Measurements from ENCODE around the gene KRT6C.
"Not testable (repeated sequence)": the region's sequence is repeated elsewhere in the genome, so short reads cannot be mapped to it uniquely, and the experiment has no call there.

Gene KRT6C

DNA sequence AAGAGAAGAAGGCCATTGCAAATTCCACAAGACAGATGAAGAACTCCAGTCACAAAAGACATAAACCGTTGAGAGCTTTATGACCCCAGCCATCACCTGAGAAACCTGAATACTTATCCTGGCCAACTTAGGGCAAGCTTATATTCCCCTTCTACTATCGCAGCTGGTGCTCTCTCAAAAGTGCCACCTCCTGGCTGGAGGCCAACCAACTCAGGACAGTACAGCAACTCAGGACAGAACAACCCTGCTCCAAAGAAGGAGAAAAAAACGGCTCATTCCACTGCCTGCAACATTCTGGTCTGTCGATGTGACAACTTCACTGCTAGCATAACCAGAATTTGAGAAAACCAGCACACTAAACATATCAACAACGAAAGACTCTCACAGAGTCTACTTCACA, 11.9 kb downstream of the KRT6C start:
- in situ Hi-C loops (cut with MboI; ENCODE audit: low sequenced_read_pairs) = no loop called here

DNA sequence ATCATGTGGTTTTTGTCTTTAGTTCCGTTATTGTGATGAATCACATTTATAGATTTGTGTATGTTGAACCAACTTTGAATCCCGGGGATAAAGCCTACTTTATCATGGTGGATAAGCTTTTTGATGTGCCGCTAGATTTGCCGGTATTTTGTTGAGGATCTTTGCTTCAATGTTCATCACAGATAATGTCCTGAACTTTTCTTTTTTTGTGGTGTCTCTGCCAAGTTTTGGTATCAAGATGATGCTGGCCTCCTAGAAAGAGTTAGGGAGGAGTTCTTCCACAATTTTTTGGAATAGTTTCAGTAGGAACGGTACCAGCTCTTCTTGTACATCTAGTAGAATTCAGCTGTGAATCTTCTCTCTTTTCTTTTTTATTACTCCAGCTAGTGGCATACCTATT, 14.7 kb downstream of the KRT6C start:
- in situ Hi-C loops (cut with MboI; ENCODE audit: low sequenced_read_pairs) = no loop called here

DNA sequence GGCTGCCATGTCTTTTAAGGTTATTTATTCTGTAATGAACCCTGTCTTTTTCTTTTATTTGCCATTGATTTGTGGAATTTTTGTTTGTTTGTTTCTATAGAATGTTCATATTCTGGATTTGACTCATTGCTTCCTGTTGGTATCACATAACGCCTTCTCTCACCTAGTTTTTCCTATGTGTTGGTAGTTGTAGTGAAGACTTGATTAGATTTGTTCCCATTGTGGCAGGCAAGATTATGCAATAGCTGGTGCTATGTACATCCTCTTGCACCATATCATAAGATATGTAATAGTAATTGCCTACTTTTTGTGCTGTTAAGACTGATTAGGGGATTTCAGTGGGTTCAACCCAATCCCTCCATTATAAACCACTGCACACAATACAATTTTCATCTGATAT, 17.8 kb downstream of the KRT6C start:
- in situ Hi-C loops (cut with MboI; ENCODE audit: low sequenced_read_pairs) = no loop called here

DNA sequence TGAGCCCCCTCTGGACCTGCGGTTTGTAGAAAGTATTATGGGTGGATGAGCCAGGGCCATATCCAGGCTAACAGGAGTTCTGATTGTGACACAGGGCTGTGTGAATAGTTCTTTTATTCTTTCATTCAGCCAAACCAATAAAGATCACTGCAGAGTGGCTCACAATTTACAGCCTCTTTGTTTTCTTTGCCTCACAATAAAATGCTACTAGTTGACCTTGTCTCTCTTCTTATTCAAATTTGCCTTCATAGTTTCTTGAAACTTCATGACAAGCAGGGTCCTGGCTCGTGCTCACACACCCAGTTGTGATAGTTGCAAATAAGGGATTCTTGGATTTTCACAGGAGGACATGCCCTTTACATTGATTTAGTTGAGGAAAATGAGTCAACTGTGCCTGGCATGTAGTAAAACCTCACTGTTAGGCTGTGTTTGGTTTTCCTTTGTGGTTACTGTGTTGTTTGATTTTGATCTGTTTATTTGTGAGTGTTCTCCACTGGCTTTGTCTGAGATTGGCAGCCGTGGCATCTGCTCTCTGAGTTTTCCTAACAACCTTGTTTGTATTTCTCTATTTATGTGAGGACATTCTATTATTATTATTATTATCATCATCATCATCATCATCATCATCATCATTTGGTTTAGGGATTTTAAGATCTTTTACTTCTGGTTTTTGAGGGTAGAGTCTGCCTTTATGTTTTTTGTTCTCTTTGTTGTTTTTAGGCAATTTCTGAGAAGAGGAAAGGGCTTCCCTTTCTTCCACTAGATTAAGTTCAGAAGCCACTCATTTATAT, 19.0 kb downstream of the KRT6C start:
- in situ Hi-C loops (cut with MboI; ENCODE audit: low sequenced_read_pairs) = no loop called here

DNA sequence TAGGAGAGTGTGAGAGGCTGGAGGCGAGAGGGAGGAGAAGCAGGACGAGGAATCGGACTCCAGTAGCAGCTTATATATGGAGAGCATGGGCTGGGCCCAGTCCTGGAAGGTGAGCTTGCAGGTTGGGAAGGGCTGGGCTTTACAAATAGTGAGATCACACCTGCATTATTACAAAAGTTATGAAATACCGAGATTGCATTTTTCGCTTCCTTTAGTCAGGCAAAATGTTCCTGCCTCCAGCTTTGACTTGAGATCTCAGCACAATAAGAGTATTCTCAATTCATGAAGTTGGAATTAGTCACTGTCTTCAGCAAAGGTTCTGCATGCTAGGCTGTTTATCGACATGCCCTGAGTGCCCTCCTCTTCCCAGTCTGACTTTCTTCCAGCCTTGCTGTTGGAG, 21.5 kb downstream of the KRT6C start, which contains the start of gene KRT6B:
TSS of gene KRT6B (minus strand) at position 46 of the 400 bp plus-strand sequence. CDS start 68 bp downstream, outside the sequence.
- in situ Hi-C loops (cut with MboI; ENCODE audit: low sequenced_read_pairs) = no loop called here

DNA sequence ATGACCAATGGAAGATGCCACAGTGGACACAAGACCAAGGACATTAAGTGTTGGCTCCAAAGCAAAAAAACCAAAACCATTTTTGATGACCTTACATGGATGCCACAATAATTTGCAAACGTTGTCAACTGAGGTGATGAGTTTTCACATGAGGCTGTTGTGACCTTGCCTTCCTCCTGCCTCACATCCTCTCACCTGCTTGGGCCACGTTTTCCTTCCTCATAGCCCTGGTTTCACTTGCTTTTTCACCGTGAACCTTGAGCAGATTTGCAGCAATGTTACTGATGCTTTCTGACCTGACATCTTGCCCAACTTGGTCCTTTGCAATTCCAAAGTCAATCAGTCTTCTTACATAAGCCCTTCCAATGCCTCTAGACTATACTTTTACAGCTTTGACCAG, 25.4 kb downstream of the KRT6C start:
- in situ Hi-C loops (cut with MboI; ENCODE audit: low sequenced_read_pairs) = no loop called here

DNA sequence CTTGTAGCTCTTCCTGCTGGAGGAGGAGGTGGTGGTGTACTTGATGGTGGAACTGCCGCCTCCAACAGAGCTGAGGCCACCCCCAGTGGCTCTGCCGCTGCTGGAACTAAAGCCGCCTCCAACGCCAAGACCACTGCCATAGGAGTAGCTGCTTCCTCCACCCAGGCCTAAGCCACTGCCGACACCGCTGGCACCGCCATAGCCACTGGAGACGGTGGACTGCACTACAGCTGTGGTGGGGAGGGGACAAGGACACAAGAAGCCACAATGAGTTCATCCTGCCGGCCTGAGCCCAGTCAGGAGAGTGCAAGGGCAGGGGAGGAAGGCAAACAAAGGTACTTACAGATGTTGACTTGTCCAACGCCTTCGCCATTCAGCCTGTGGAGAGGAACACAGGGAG, 26.4 kb downstream of the KRT6C start:
- in situ Hi-C loops (cut with MboI; ENCODE audit: low sequenced_read_pairs) = not testable (repeated sequence)

DNA sequence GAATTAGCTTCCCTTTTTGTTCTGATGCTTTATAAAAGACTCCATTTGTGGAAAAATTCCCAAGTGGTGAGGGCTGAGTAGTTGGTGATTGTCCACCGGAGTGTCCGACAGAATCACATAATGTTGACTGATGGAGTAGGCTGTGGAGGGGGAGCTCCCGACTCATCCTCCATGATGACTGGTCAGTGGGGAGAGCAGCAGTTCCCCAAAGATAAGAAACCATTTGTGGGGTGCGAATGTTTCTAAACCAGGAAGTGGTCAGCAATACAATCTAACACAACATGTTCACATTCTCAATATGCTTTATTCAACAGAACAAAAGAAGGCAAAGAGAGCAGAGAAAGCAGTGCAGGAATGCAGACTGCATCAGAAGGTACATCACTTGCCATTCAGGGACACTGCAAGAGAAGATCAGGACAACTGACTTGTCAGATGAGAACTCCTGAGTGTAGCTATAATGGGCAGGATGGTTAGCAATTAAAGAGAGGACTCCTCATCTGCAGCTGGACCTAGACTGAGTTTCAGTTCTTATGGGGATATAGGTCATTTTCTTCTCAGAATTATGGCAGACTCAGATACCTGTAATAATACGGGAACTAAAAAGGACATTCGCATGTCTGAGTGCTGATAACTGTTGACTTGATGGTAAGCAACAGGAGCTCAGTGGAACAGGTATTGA, 27.1 kb downstream of the KRT6C start:
- in situ Hi-C loops (cut with MboI; ENCODE audit: low sequenced_read_pairs) = no loop called here

DNA sequence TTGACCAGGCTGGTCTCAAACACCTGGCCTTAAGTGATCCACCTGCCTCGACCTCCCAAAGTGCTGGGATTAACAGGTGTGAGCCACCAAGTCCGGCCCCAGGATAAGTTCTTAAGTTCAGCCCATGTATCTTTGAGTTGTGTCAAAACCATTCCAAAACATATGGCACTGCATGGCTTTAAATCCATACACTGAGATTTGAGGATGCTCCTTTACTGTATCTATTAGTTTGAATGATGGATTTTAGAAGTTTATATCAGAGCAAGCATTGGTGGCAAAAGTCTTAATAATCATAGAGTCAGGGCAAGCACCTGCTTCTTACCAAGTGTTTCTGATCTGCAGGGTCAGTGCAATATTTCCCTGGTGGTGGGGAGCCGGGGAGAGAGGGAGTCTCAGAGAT, 27.7 kb downstream of the KRT6C start:
- in situ Hi-C loops (cut with MboI; ENCODE audit: low sequenced_read_pairs) = no loop called here

DNA sequence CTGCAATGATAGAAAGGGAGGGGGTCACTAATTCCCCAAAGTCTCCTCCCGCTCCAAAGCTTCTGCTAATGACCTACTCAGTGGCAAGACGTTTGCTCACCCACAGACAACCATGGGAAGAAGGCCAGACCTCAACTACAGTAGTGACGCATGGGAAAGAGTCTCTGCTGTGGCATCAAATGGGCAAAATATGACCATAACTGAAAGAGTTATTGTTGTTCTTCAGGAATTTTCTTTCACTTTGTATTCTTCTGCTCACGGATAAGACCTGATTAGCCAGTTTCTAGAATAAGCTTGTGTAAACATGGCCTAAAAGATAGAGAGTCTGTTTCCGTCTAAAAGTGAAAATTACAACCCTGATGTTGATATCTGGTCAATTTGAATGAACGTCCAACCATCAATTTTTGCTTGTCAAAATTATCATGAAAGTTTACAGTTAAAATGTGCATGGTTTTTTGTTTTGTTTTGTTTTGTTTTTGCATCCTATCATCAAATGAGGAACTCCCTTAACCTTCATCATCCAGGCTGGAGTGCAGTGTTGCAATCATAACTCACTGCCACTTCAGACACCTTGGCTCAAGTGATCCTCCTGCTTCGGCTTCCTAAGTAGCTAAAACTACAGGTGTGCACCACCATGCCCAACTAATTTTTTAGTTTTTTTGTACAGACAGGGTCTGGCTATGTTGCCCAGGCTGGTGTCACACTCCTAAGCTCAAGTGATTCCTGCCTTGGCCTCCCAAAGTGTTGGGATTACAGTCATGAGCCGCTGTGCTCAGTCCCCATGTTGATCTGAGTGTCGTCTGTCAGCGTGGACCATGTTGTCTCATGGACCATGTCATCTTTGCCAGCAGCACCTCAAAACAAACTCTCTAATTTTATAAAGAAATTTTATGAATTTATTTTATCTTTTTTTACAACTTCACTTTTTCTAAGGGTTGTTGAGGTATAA, 28.7 kb downstream of the KRT6C start:
- in situ Hi-C loops (cut with MboI; ENCODE audit: low sequenced_read_pairs) = no loop called here

DNA sequence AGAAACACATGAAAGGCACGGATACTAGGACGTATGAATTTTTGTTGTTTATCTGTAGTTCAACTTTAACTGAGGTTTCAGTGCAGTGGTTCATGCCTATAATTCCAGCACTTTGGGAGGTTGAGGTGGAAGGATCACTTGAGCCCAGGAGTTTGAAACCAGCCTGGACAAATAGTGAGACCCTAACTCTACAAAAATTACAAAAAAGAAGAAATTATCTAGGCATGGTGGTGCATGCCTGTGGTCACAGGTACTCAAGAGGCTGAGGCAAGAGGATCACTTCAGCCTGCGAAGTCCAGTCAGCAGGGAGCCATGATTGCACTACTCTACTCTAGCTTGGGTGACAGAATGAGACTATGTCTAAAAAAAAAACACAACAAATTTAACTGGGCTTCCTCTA, 29.6 kb downstream of the KRT6C start:
- in situ Hi-C loops (cut with MboI; ENCODE audit: low sequenced_read_pairs) = no loop called here

DNA sequence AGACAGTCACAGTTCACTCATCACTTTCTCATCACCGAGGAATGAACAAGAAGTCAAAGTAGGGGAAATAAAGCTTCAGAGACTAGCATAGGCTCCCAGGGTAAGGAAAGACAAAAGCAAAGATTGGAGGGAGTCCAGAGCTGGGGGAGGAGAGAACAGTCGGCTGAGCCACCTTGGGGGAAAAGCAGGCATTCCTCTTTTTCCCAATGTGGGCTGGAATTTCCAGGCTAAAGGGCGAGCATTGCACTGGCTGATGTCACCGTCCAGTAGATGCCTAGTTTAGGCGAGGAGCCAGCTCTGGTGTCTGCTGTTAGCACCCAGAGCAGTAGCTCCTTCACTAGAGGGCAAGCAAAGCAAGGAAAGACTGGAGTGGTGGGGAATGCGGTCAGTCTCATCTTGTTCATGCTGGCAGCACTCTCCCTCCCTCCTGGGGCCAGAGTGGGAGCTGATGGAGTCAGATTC, 31.0 kb downstream of the KRT6C start:
- in situ Hi-C loops (cut with MboI; ENCODE audit: low sequenced_read_pairs) = no loop called here

DNA sequence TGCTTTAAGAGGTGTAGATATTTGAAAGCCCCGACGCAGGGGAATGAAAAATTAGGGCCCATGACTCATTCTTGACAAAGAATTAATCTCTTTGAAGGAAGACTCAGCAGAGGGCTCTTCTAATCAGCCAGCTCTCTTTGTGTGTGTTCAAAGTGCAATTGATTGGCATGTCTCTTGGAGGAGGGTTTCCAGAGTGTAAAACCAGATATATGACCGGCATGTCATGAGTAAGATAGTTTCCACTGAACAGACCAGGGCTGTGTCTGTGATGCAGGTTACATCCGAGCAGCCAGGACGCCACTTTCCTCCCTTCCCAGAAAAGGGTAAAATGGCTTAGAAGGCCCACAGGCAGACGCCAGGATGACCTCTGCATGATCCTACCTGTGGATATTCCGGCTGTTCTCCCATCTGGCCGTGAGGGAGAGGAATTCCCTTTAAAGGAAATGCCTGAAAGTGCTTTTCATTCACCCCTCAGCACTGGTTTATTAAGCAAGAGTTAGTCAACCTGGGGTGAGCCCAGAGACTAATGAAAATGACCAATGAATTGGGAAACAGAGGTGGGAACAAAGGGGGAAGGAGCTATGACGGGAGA, 32.2 kb downstream of the KRT6C start:
- in situ Hi-C loops (cut with MboI; ENCODE audit: low sequenced_read_pairs) = no loop called here

DNA sequence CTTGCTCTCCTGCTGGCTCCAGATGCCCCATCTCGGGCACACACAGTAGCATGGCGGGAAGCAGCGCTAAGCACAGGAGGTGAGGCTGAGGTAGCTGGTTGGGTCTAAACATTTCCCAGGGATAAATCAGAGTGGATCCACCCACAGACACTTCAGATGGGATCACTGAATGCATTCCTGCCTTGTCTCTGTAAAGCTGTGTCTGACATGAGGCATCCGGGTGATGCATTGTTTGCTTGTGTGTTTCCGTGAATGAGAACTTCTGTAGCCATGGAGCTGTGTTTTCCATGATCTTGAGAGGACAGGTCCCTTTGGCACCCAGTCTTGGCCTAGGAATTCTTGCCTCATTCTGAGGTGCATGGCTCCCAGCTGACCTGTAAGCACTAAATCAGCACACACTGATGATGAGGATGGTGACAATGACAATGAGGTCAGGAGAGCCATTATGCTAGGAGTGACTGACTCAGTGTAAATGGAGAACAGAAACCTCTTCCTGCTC, 32.7 kb downstream of the KRT6C start:
- in situ Hi-C loops (cut with MboI; ENCODE audit: low sequenced_read_pairs) = no loop called here

DNA sequence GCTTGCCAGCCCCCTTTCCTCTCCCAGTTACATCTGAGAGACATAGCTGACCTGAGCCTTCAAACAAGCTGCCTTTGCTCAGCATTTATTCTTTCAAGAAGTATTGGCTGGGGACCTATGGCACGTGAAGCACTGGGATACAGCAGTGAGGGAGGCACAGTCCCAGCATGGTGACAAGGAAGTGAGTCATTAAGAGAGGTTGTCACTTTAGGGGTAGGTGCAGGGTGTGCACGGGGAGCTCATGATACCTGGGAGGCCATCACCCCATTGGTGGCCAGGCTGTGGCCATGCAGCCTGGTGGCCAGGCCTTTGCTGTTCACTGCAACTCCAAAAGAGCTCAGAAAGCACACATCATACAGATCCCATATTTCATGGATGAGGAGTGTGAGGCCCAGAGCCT, 33.8 kb downstream of the KRT6C start:
- in situ Hi-C loops (cut with MboI; ENCODE audit: low sequenced_read_pairs) = no loop called here

DNA sequence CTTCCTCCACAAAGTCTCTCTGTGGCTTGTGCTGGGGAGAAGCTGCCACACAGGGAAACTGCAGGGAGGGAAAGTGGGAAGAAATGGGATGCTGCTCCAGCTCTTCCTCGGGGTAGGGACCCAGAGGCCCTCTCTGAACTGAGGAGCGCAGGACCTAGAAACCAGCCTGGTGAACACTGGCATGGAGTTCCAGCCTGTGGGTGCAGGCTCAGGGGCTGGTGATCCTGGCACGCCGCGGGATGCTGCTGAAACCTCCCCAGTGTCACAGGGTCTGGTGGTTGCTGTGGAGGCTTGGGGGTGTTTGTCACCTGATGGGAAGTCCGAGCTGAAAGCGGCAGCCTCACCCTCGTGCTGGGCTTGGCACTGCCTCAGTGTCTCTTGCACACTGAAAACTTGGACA, 34.2 kb downstream of the KRT6C start:
- in situ Hi-C loops (cut with MboI; ENCODE audit: low sequenced_read_pairs) = no loop called here

DNA sequence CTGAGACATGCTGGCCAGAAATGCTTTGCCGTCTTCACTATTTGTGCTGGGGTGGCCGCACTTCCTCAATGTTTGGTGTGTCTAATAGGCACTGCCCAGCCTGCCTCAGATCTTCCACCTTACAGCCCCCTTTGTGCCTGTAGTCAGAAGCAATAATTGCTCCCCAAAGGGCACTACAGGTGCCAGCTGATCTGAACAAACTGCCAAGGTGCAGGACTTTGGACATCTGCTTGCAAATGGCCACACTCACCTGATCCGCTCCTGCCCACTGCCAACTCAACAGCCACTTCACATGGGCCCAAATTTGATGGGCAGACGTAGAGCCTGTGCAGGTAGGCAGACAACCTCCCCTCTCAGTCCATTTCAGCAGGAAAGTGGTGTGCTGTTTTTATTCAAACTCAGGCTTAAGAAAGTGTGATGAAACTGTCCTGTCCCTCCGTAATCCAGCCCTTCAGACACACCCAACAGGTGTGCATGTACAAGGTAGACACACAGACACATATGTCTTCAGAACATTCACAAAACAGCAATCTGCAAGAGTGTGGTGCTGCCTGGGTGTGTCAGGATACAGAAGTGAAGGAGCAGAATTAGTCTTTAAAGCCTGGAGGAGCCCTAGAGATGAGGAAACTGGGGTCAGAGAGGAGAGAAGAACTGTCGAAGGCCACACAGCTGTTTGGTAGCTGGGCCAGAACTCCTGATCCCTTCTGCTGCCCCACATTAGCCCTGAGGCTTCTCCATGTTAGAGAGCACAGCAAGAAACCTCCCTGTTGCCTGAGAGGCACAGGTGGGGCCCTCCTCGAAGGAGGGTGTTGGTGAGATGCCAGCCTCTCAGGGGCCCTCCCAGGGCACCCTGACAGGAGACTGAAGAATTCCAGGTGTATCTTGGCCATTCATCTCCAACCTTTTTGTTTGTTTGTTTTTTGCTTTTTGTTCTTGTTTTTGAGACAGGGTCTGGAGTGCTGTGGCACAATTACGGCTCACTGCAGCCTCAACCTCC, 35.0 kb downstream of the KRT6C start:
- in situ Hi-C loops (cut with MboI; ENCODE audit: low sequenced_read_pairs) = no loop called here

DNA sequence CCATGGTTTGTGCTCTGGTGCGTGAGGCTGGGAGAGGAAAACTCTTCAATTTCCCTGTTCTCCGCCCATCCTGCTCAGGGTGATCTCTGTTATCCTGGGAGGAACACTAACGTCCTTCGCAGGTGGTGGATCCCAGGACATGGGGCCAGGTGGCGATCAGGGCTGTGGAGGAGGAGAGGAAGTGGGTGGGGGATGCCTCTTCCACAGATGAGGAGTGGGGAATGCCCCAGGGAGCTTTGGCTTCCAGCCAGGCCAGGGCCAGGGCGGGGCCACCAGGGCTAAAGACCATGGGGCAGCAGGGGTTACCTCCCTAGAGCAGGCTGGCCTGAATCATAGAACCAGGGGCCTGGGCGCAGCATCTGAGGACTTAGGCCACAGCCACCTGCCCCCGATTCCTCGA, 36.1 kb downstream of the KRT6C start:
- in situ Hi-C loops (cut with MboI; ENCODE audit: low sequenced_read_pairs) = no loop called here

DNA sequence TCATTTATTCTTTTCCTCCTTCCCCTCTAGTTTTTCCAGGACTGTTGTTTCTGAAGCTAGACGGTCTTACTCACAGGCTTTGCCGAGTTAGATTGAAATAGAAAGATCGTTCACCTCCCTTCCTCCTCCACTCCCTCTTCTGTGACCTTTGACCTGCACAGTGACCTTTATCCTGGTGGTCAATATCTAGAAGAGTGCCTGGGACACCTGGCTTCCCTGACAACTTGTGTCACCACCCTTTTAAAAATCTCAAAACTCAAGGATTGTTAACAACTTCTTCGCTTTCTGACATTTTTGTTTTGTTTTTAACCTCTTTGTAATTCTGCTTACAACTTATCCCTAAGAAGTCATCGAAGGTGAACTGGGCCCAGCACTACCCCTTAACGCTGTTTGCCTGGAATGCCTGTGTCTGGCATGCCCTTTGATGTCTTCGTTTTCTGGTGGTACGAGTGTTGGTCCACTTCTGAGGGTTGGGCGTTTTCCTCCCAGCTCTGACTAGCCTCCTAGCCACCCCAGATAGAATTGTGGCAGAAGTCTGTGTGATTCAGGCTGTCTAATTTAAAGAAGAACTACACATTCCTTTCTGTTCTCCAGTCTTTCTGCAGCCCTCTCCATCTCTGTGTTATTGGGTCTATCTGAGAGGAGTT, 36.7 kb downstream of the KRT6C start:
- in situ Hi-C loops (cut with MboI; ENCODE audit: low sequenced_read_pairs) = no loop called here
